Measurements from ENCODE around the gene ACBD7. TPM values are rescaled to one million over a fixed set of nuclear protein-coding genes. Genes with fewer than 3 reads are reported as not detected.

Gene ACBD7
- total and polyA plus RNA-seq, 9 of the 15 experiments (the other 6 are each of a cell fraction or from before 2014, with no cell fraction given): 0.21 to 3.2 (median 0.84) TPM

DNA sequence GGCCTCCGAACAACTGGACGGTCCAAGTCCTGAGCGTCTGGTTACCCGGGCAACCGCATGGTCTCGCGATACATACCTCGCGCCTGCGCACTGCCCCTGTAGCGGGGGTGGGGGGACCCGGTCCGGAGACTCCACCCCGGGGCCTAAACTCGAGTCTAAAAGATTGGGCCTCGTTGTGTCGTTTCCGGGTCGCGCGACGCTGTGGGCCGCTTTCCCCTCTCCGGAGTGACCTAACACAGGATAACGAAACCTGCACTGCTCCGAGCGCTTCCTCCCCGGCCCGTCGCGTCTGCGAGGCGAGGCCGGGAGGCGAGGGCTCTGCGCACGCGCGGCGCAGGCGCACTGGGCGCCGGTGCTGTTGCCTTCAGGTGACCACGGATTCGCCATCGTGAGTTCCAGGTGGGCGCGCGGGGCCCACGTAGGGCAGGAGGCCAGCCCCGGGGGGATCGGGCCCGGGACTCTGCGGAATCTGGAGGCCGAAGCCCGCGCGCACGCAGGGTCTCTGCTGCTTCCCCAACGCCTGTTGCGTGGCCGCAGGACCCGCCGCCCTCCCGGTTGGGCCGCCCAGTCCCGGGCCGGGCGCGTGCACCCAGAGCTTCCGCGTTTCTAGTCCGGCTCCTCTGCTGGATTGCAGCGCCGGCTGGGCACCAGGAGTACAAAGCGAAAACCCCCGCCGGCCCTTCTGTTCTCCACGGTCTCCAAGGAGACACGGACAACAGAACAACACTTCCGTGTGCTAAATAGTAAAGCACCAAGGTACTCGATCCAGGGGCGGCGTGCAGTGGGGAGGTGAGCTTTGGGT, 8.6 kb upstream of the ACBD7 start, which contains the start of gene RPP38 (continued):
- peak; percentile 70 for TF ChIP-seq NEUROD1 (IDR thresholded peaks at IDR 0.05; ENCODE audit: borderline replicate concordance, low read depth, low read length, partially characterized antibody)
- no peak for TF ChIP-seq EWSR1 (IDR thresholded peaks at IDR 0.05; ENCODE audit: borderline replicate concordance, low read depth, partially characterized antibody)
- TF ChIP-seq C11orf30 (IDR thresholded peaks at IDR 0.05; ENCODE audit: low read depth): peak; percentile 40; the same call in 1 of the 2 replicates
- no peak for TF ChIP-seq BRCA1 (IDR thresholded peaks at IDR 0.05)
- TF ChIP-seq BRCA1 (CRISPR knock-in tag; IDR thresholded peaks at IDR 0.05): no peak
- TF ChIP-seq, protein P1, sequence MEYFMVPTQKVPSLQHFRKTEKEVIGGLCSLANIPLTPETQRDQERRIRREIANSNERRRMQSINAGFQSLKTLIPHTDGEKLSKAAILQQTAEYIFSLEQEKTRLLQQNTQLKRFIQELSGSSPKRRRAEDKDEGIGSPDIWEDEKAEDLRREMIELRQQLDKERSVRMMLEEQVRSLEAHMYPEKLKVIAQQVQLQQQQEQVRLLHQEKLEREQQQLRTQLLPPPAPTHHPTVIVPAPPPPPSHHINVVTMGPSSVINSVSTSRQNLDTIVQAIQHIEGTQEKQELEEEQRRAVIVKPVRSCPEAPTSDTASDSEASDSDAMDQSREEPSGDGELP (CRISPR knock-in tag; IDR thresholded peaks at IDR 0.05; ENCODE audit: borderline replicate concordance): peak; percentile 82
- TF ChIP-seq ZNF76 (CRISPR knock-in tag; IDR thresholded peaks at IDR 0.05; ENCODE audit: borderline replicate concordance): no peak
- TF ChIP-seq ZNF586 (CRISPR knock-in tag; conservative IDR thresholded peaks at IDR 0.05): 0 out of 2 replicates have a peak, but pooled peaks have one; percentile 13
- TF ChIP-seq, protein P2, sequence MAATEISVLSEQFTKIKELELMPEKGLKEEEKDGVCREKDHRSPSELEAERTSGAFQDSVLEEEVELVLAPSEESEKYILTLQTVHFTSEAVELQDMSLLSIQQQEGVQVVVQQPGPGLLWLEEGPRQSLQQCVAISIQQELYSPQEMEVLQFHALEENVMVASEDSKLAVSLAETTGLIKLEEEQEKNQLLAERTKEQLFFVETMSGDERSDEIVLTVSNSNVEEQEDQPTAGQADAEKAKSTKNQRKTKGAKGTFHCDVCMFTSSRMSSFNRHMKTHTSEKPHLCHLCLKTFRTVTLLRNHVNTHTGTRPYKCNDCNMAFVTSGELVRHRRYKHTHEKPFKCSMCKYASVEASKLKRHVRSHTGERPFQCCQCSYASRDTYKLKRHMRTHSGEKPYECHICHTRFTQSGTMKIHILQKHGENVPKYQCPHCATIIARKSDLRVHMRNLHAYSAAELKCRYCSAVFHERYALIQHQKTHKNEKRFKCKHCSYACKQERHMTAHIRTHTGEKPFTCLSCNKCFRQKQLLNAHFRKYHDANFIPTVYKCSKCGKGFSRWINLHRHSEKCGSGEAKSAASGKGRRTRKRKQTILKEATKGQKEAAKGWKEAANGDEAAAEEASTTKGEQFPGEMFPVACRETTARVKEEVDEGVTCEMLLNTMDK (IDR thresholded peaks at IDR 0.05; ENCODE audit: borderline replicate concordance, insufficient read depth, low read depth, low read length, poor library complexity, severe bottlenecking): no peak
- TF ChIP-seq, protein P3, sequence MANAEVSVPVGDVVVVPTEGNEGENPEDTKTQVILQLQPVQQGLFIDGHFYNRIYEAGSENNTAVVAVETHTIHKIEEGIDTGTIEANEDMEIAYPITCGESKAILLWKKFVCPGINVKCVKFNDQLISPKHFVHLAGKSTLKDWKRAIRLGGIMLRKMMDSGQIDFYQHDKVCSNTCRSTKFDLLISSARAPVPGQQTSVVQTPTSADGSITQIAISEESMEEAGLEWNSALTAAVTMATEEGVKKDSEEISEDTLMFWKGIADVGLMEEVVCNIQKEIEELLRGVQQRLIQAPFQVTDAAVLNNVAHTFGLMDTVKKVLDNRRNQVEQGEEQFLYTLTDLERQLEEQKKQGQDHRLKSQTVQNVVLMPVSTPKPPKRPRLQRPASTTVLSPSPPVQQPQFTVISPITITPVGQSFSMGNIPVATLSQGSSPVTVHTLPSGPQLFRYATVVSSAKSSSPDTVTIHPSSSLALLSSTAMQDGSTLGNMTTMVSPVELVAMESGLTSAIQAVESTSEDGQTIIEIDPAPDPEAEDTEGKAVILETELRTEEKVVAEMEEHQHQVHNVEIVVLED (CRISPR knock-in tag; IDR thresholded peaks at IDR 0.05): no peak
- no peak for TF ChIP-seq RBM15 (IDR thresholded peaks at IDR 0.05; ENCODE audit: insufficient read depth, low read length)
- TF ChIP-seq YY1 (IDR thresholded peaks at IDR 0.05; ENCODE audit: borderline replicate concordance in 1 of 3, control insufficient read depth in 1 of 3, extremely low read depth in 1 of 3, insufficient read depth in 3 of 3, insufficient read length in 1 of 3, insufficient replicate concordance in 2 of 3, low read depth in 1 of 3, low read length in 2 of 3): peak in 2 of 3 experiments; percentile 42 to 49
- TF ChIP-seq, protein P4, sequence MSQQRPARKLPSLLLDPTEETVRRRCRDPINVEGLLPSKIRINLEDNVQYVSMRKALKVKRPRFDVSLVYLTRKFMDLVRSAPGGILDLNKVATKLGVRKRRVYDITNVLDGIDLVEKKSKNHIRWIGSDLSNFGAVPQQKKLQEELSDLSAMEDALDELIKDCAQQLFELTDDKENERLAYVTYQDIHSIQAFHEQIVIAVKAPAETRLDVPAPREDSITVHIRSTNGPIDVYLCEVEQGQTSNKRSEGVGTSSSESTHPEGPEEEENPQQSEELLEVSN (IDR thresholded peaks at IDR 0.05; ENCODE audit: borderline replicate concordance in 1 of 2, extremely low read depth in 1 of 2, insufficient read depth in 1 of 2, insufficient read length in 1 of 2, low read depth in 1 of 2, low read length in 1 of 2, poor library complexity in 1 of 2, severe bottlenecking in 1 of 2): peak; percentile 70 to 80
- no peak for TF ChIP-seq ARID1B (IDR thresholded peaks at IDR 0.05)
- TF ChIP-seq, protein P5, sequence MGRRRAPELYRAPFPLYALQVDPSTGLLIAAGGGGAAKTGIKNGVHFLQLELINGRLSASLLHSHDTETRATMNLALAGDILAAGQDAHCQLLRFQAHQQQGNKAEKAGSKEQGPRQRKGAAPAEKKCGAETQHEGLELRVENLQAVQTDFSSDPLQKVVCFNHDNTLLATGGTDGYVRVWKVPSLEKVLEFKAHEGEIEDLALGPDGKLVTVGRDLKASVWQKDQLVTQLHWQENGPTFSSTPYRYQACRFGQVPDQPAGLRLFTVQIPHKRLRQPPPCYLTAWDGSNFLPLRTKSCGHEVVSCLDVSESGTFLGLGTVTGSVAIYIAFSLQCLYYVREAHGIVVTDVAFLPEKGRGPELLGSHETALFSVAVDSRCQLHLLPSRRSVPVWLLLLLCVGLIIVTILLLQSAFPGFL (CRISPR knock-in tag; IDR thresholded peaks at IDR 0.05): no peak
- TF ChIP-seq TCF7 (IDR thresholded peaks at IDR 0.05; ENCODE audit: borderline replicate concordance): no peak
- 0 out of 2 replicates have a peak, but pooled peaks have one; percentile 76 for TF ChIP-seq ZNF830 (CRISPR knock-in tag; IDR thresholded peaks at IDR 0.05)
